H9 (cell line): ENCODE measurements around the gene SFXN5. TPM values are rescaled to one million over a fixed set of nuclear protein-coding genes. Genes with fewer than 3 reads are reported as not detected.

Experiments
- DNase-seq: peaks from one replicate; pipeline ENCODE4 v3.0.0-alpha.2; 2017
- H2AFZ ChIP-seq: one replicate; pipeline ENCODE4 v1.6.1; 2013; ENCODE audit warnings: mild to moderate bottlenecking, low read length, control low read depth, moderate library complexity
- H2AK5ac ChIP-seq: 2 replicates; pipeline ENCODE4 v1.6.1; 2013; ENCODE audit warnings: low read length, control low read depth, mixed read lengths; ENCODE audit not compliant: insufficient read length
- H2BK120ac ChIP-seq: one replicate; pipeline ENCODE4 v1.6.1; 2013; ENCODE audit warnings: low read depth, mild to moderate bottlenecking, low read length, control low read depth, inconsistent platforms; ENCODE audit not compliant: poor library complexity, severe bottlenecking
- H2BK12ac ChIP-seq: 2 replicates; pipeline ENCODE4 v1.6.1; 2013; ENCODE audit warnings: low read length, control low read depth, mixed read lengths, low read depth; ENCODE audit not compliant: insufficient read length
- H2BK15ac ChIP-seq: 2 replicates; pipeline ENCODE4 v1.6.1; 2013; ENCODE audit warnings: low read depth, low read length, control low read depth
- H2BK20ac ChIP-seq: one replicate; pipeline ENCODE4 v1.6.1; 2013; ENCODE audit warnings: low read depth, mild to moderate bottlenecking, low read length, control low read depth, inconsistent platforms; ENCODE audit not compliant: poor library complexity, severe bottlenecking
- H2BK5ac ChIP-seq: 2 replicates; pipeline ENCODE4 v1.6.1; 2013; ENCODE audit warnings: low read length, control low read depth, mixed read lengths; ENCODE audit not compliant: insufficient read length
- H3K14ac ChIP-seq: 2 replicates; pipeline ENCODE4 v1.6.1; 2013; ENCODE audit warnings: low read length, control low read depth; ENCODE audit not compliant: insufficient read depth
- H3K18ac ChIP-seq: 2 replicates; pipeline ENCODE4 v1.6.1; 2013; ENCODE audit warnings: low read depth, mild to moderate bottlenecking, mixed read lengths, low read length, control low read depth; ENCODE audit not compliant: insufficient read length
- H3K23ac ChIP-seq: 2 replicates; pipeline ENCODE4 v1.6.1; 2013; ENCODE audit warnings: low read length, control low read depth, mixed read lengths, low read depth; ENCODE audit not compliant: insufficient read length
- H3K23me2 ChIP-seq: 2 replicates; pipeline ENCODE4 v1.6.1; 2013; ENCODE audit warnings: low read depth, mild to moderate bottlenecking, mixed read lengths, low read length, control low read depth; ENCODE audit not compliant: insufficient read length, poor library complexity, severe bottlenecking
- H3K27ac ChIP-seq: 2 replicates; pipeline ENCODE4 v1.5.1; 2013; ENCODE audit warnings: low read length, control low read depth, mixed read lengths, low read depth; ENCODE audit not compliant: insufficient read length
- H3K27me3 ChIP-seq: 2 replicates; pipeline ENCODE4 v1.6.1; 2013; ENCODE audit warnings: low read length, control low read depth, inconsistent platforms; ENCODE audit not compliant: insufficient read depth
- H3K4ac ChIP-seq: 2 replicates; pipeline ENCODE4 v1.6.1; 2013; ENCODE audit warnings: low read depth, mild to moderate bottlenecking, control low read depth, inconsistent platforms, low read length, moderate library complexity
- H3K4me1 ChIP-seq: 2 replicates; pipeline ENCODE4 v1.6.1; 2013; ENCODE audit warnings: low read length, control low read depth, inconsistent platforms; ENCODE audit not compliant: insufficient read depth
- H3K4me2 ChIP-seq: 2 replicates; pipeline ENCODE4 v1.6.1; 2013; ENCODE audit warnings: low read length, control low read depth, mixed read lengths; ENCODE audit not compliant: insufficient read length, insufficient read depth
- H3K56ac ChIP-seq: 2 replicates; pipeline ENCODE4 v1.6.1; 2013; ENCODE audit warnings: low read depth, mild to moderate bottlenecking, mixed read lengths, low read length, control low read depth; ENCODE audit not compliant: insufficient read length
- H3K79me1 ChIP-seq: 2 replicates; pipeline ENCODE4 v1.6.1; 2013; ENCODE audit warnings: low read depth, mild to moderate bottlenecking, moderate library complexity, low read length, control low read depth, inconsistent platforms; ENCODE audit not compliant: insufficient read depth, poor library complexity, severe bottlenecking
- H3K79me2 ChIP-seq: 2 replicates; pipeline ENCODE4 v1.6.1; 2013; ENCODE audit warnings: low read length, control low read depth, inconsistent platforms; ENCODE audit not compliant: insufficient read depth
- H3K9ac ChIP-seq: 2 replicates; pipeline ENCODE4 v1.6.1; 2013; ENCODE audit warnings: low read length, control low read depth, mixed read lengths; ENCODE audit not compliant: insufficient read length; ENCODE audit errors: extremely low read depth
- H3K9me3 ChIP-seq: one replicate; pipeline ENCODE4 v1.6.1; 2013; ENCODE audit warnings: low read depth, low read length, inconsistent platforms; ENCODE audit not compliant: control insufficient read depth
- H3T11ph ChIP-seq: one replicate; pipeline ENCODE4 v1.6.1; 2013; ENCODE audit warnings: mild to moderate bottlenecking, low read length, control low read depth, inconsistent platforms
- H4K20me1 ChIP-seq: one replicate; pipeline ENCODE4 v1.6.1; 2013; ENCODE audit not compliant: control insufficient read depth, insufficient read length, insufficient read depth
- H4K5ac ChIP-seq: 2 replicates; pipeline ENCODE4 v1.6.1; 2013; ENCODE audit warnings: low read depth, mild to moderate bottlenecking, mixed read lengths, low read length, control low read depth; ENCODE audit not compliant: insufficient read length
- H4K8ac ChIP-seq: replicated peaks from 2 replicates; pipeline ENCODE4 v1.6.1; 2013; ENCODE audit warnings: low read length, control low read depth, mixed read lengths, low read depth; ENCODE audit not compliant: insufficient read length
- H4K91ac ChIP-seq: 2 replicates; pipeline ENCODE4 v1.6.1; 2013; ENCODE audit warnings: low read depth, mild to moderate bottlenecking, moderate library complexity, mixed read lengths, low read length, control low read depth; ENCODE audit not compliant: insufficient read length
- H3K27ac Mint-ChIP-seq, 3 experiments: 2 replicates in 2 of 3; 3 replicates in 1 of 3; pipeline ENCODE4 v1.8.0; 2020 to 2021; ENCODE audit warnings: mixed read lengths in 3 of 3, mild to moderate bottlenecking in 1 of 3, moderate library complexity in 1 of 3
- H3K27me3 Mint-ChIP-seq: 2 replicates; pipeline ENCODE4 v1.8.0; 2021; ENCODE audit warnings: low read depth, mild to moderate bottlenecking, moderate library complexity, mixed read lengths
- H3K36me3 Mint-ChIP-seq, 3 experiments: 2 replicates in 2 of 3; 3 replicates in 1 of 3; pipeline ENCODE4 v1.8.0; 2020 to 2021; ENCODE audit warnings: low read depth in 3 of 3, mixed read lengths in 3 of 3; ENCODE audit not compliant: insufficient read depth in 1 of 3
- H3K4me1 Mint-ChIP-seq, 2 experiments: 2 replicates each; pipeline ENCODE4 v1.8.0; 2020; ENCODE audit warnings: mixed read lengths in 2 of 2
- H3K4me3 Mint-ChIP-seq, 2 experiments: 2 replicates in 1 of 2; 3 replicates in 1 of 2; pipeline ENCODE4 v1.8.0; 2020 to 2021; ENCODE audit warnings: mild to moderate bottlenecking in 2 of 2, mixed read lengths in 2 of 2, moderate library complexity in 1 of 2
- H3K9me3 Mint-ChIP-seq, 2 experiments: 2 replicates in 1 of 2; 3 replicates in 1 of 2; pipeline ENCODE4 v1.8.0; 2020; ENCODE audit warnings: mild to moderate bottlenecking in 2 of 2, mixed read lengths in 2 of 2, moderate library complexity in 1 of 2
- whole genome bisulfite sequencing: extraction: QIAGEN DNeasy Blood & Tissue Kit; methylation state at CpG from one replicate; pipeline ENCODE4 v1.1.7; 2013; ENCODE audit warnings: missing lambda C conversion rate, low lambda C conversion rate, mixed read lengths; ENCODE audit not compliant: insufficient read length; ENCODE audit errors: extremely low coverage; 5-methylcytosine and 5-hydroxymethylcytosine counted together
- total RNA-seq: library from RNA; stranded (reverse); gene quantifications from 2 replicates; pipeline ENCODE4 v1.2.1, GENCODE V29; 2021
- TF ChIP-seq, protein P1 (sequence below): fragments of 200-600 bp; sonication (generic); conservative IDR thresholded peaks from 3 replicates; pipeline ENCODE4 v1.8.0; 2021; ENCODE audit warnings: antibody characterized with exemption, mild to moderate bottlenecking

Gene SFXN5
- total RNA-seq, 1 experiment from 2014 or later: 30.9 TPM

DNA sequence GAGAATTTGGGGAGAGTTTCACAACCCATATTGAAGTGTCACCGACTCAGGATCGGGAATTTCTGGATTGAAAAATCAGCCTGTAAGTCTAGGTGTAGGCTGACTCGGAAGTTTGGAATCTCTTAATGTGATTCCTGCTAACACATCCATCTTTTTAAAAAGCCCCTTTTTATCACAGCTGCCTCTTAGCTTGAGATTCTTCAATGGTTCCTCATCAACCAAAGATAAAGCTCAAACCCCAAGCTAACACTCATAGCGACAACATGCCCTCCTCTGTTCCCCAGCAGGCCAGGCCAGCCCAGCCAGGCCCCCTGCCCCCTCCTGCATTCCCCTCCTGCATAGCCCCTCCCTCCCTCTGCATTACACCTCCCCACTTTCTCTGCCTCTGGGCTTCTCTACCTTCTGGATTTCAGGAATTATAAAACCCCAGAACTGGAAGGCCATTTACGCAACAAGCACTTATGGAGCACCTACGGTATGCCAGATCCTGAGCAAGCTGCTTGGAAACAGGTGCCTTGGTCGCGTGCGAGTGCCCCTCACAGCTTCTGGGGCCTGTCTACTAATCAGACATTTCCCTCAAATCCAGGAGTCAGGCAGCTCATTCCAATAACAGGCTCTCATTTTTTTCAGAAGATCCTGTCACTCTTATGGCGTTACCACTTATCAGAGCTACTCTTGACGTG lies 90.8 kb downstream of the SFXN5 start:
- Histone ChIP-seq H3K4me1 (peaks cover 3% of the 10 kb centered on the region; the same call in 1 of the 2 replicates), H4K8ac (no peak overlapping the region), H3K56ac (no peak overlapping the region), H2AFZ (no peak overlapping the region), H3K4me2 (no peak overlapping the region), H3K27ac (no peak overlapping the region), H2BK12ac (no peak overlapping the region), H2BK5ac (no peak overlapping the region), H3K9me3 (no peaks in the 10 kb centered on the region), H4K91ac (no peak overlapping the region), H3K79me2 (no peaks in the 10 kb centered on the region), H3K79me1 (no peaks in the 10 kb centered on the region), H4K5ac (no peak overlapping the region), H4K20me1 (no peaks in the 10 kb centered on the region), H3K27me3 (no peaks in the 10 kb centered on the region), H2BK20ac (no peak overlapping the region), H2BK120ac (no peak overlapping the region), H2AK5ac (no peak overlapping the region), H3T11ph (no peak overlapping the region), H3K23ac (no peak overlapping the region), H3K23me2 (no peaks in the 10 kb centered on the region), H3K9ac (no peak overlapping the region), H3K4ac (no peak overlapping the region), H2BK15ac (no peak overlapping the region), H3K14ac (no peak overlapping the region), H3K18ac (no peak overlapping the region)
- Mint-ChIP-seq H3K4me3 (no peak overlapping the region; a peak in 1 of 5 replicates), H3K27me3 (no peaks in the 10 kb centered on the region), H3K9me3 (no peaks in the 10 kb centered on the region), H3K4me1 (peaks cover 12 to 16% of the 10 kb centered on the region in 2 experiments), H3K27ac (no peak overlapping the region), H3K36me3 (peaks cover 0 to 6% (median 0%) of the 10 kb centered on the region in 3 experiments; a peak in 4 of 7 replicates)
- TF ChIP-seq, protein P1, sequence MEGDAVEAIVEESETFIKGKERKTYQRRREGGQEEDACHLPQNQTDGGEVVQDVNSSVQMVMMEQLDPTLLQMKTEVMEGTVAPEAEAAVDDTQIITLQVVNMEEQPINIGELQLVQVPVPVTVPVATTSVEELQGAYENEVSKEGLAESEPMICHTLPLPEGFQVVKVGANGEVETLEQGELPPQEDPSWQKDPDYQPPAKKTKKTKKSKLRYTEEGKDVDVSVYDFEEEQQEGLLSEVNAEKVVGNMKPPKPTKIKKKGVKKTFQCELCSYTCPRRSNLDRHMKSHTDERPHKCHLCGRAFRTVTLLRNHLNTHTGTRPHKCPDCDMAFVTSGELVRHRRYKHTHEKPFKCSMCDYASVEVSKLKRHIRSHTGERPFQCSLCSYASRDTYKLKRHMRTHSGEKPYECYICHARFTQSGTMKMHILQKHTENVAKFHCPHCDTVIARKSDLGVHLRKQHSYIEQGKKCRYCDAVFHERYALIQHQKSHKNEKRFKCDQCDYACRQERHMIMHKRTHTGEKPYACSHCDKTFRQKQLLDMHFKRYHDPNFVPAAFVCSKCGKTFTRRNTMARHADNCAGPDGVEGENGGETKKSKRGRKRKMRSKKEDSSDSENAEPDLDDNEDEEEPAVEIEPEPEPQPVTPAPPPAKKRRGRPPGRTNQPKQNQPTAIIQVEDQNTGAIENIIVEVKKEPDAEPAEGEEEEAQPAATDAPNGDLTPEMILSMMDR: no peak
- WGBS: no CpG with 5 or more reads among the region's 11 CpGs
- DNase-seq: no peak
